Thyroid gland (tissue), 4 donors: Measurements from ENCODE around the gene PLEKHM2. TPM values are rescaled to one million over a fixed set of nuclear protein-coding genes. Genes with fewer than 3 reads are reported as not detected.

Source experiments
- DNase-seq, 2 donors: peaks; one replicate each; pipeline ENCODE4 v3.0.0-alpha.2; 2019
- H3K27ac ChIP-seq, 3 donors: fragments of 200-600 bp; sonication (generic); 1 replicate in 2 of 3; 2 replicates in 1 of 3; pipeline ENCODE4 v1.5.1; 2016 to 2019; ENCODE audit warnings: mild to moderate bottlenecking in 1 of 3, moderate library complexity in 1 of 3
- H3K27me3 ChIP-seq: fragments of 200-600 bp; sonication (generic); one replicate; pipeline ENCODE4 v1.5.1; 2019
- H3K36me3 ChIP-seq, 2 donors: fragments of 200-600 bp; sonication (generic); one replicate each; pipeline ENCODE4 v1.5.1; 2016 to 2019
- H3K4me1 ChIP-seq, 2 donors: fragments of 200-600 bp; sonication (generic); one replicate each; pipeline ENCODE4 v1.5.1; 2017 to 2019
- H3K4me3 ChIP-seq, 3 donors: fragments of 200-600 bp; sonication (generic); replicated peaks in 1 of 3; 1 replicate in 2 of 3; 2 replicates in 1 of 3; pipeline ENCODE4 v1.5.1; 2016; ENCODE audit warnings: mild to moderate bottlenecking in 1 of 3
- H3K9me3 ChIP-seq: fragments of 200-600 bp; sonication (generic); one replicate; pipeline ENCODE4 v1.5.1; 2017
- POLR2A ChIP-seq, 2 donors: fragments of 450-650 bp; IDR thresholded peaks; one replicate each; pipeline ENCODE4 v1.6.1; 2017; ENCODE audit warnings: antibody characterized with exemption in 2 of 2, mild to moderate bottlenecking in 2 of 2, moderate library complexity in 1 of 2
- WGBS, 2 donors: methylation state at CpG; one replicate each; pipeline ENCODE4 v1.1.5; 2017; 5-methylcytosine and 5-hydroxymethylcytosine counted together
- intact Hi-C: fragments of 100-400 bp; cut with DNase I; formaldehyde crosslinking; loops from one replicate; pipeline ENCODE4 v1.15.1; 2023
- total RNA-seq, 4 donors: library from RNA; depleted of rRNA; stranded (reverse); fragments of >200 nt; gene quantifications; one replicate each; pipeline ENCODE4 v1.2.3, GENCODE V29; 2016
- TF ChIP-seq, protein P1 (sequence below), 6 experiments: fragments of 200-600 bp in 3 of 6; fragments of 450-650 bp in 3 of 6; sonication (generic) in 3 of 6; IDR thresholded peaks; one replicate each; pipeline ENCODE4 v1.5.1; 2016 to 2019; ENCODE audit warnings: antibody characterized with exemption in 6 of 6, mild to moderate bottlenecking in 2 of 6, inconsistent platforms in 1 of 6, moderate library complexity in 1 of 6

Gene PLEKHM2
- total RNA-seq, 4 donors from 2014 or later: 38.3 to 48.4 (median 39.4) TPM

DNA sequence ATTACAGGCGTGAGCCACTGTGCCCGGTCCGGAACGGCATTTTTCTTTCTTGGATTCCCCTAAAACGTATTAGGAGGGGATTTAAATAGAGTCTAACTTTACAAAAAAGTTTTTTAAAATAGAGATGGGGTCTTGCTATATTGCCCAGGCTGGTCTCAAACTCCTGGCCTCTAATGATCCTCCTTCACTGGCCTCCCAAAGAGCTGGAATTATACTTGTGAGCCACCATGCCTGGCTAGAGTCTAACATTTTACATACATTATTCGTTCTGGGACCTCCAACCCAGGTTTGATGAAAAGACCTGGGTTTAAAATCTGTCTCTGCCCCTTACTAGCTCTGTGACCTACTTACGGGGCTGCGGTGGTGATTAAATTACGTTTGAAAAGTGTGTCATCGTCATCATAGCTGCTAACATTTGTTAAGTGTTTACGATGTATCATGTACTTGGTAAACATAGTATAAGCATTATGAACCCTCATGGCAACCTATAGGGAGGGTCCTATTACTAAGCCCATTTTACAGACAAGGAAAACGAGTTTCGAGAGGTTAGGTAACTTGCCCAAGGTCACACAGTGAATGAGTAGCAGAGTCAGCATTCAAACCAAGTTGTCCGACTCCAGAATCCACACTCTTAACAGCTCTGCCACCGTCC is 24.5 kb downstream of the PLEKHM2 start:
- no peaks in the 10 kb centered on the region for H3K9me3 ChIP-seq
- no peak for DNase-seq
- no peak overlapping the region for H3K27ac ChIP-seq
- intact Hi-C loops: no loop called here
- TF ChIP-seq POLR2A (IDR thresholded peaks at IDR 0.05): no peak
- TF ChIP-seq, protein P1, sequence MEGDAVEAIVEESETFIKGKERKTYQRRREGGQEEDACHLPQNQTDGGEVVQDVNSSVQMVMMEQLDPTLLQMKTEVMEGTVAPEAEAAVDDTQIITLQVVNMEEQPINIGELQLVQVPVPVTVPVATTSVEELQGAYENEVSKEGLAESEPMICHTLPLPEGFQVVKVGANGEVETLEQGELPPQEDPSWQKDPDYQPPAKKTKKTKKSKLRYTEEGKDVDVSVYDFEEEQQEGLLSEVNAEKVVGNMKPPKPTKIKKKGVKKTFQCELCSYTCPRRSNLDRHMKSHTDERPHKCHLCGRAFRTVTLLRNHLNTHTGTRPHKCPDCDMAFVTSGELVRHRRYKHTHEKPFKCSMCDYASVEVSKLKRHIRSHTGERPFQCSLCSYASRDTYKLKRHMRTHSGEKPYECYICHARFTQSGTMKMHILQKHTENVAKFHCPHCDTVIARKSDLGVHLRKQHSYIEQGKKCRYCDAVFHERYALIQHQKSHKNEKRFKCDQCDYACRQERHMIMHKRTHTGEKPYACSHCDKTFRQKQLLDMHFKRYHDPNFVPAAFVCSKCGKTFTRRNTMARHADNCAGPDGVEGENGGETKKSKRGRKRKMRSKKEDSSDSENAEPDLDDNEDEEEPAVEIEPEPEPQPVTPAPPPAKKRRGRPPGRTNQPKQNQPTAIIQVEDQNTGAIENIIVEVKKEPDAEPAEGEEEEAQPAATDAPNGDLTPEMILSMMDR (IDR thresholded peaks at IDR 0.05): no peak
- H3K4me3 ChIP-seq: no peak overlapping the region
- H3K36me3 ChIP-seq: no peaks in the 10 kb centered on the region
- peaks cover 0 to 23% of the 10 kb centered on the region in 2 donors for H3K4me1 ChIP-seq
- 96 to 97% methylated on average over 15 of the region's 15 CpGs for WGBS, 2 donors
- H3K27me3 ChIP-seq: no peaks in the 10 kb centered on the region

DNA sequence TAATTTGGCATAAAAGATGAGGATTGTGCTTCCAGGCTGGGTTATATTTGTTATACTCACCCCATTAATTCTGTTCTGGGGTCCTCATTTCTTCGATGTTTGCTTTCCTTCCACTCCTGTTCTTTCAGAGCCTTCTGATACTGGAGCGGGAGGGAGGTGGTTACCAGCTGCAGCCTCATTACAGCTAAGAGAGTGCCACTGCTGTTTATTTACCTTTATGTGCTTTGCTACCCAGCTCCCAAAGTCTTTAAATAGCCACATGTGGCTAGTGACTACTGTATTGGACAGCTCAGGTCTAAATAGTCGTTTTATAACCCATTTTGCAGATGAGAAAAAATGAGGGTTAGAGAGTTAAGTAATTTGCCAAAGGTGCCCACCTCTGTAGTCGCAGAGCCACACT is 25.1 kb downstream of the PLEKHM2 start:
- no peaks in the 10 kb centered on the region for H3K36me3 ChIP-seq
- no peak for DNase-seq
- intact Hi-C loops: no loop called here
- H3K4me3 ChIP-seq: no peak overlapping the region
- H3K27ac ChIP-seq: no peak overlapping the region
- TF ChIP-seq, protein P1 (IDR thresholded peaks at IDR 0.05): no peak
- no peak for TF ChIP-seq POLR2A (IDR thresholded peaks at IDR 0.05)
- H3K27me3 ChIP-seq: no peaks in the 10 kb centered on the region
- peaks cover 4 to 21% of the 10 kb centered on the region in 2 donors for H3K4me1 ChIP-seq
- H3K9me3 ChIP-seq: no peaks in the 10 kb centered on the region
- 95 to 97% methylated on average over 4 of the region's 4 CpGs for WGBS, 2 donors

DNA sequence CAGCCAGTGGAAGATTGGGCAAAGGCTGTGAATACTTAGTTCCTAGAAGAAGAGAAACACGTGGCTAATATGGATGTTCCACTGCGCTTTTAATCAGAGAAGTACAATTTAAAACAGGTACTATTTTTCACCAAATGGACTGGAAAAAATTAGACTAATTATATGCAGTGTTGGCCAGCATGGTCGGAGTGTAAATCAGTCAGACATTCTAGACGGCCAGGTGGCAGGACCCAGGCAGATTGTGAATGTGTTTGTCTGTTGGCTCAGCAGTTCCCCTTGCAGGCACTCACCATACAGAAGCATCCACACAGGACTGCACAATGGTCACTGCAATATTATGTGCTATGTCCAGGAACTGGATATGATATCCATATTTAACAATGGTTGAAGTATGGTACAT is 28.0 kb downstream of the PLEKHM2 start:
- intact Hi-C loops: no loop called here
- WGBS, 2 donors: 75 to 94% methylated on average over 4 of the region's 4 CpGs
- no peak for DNase-seq

GRCh38 chr1:15714406-15715136 is 30.5 kb downstream of the PLEKHM2 start:
- intact Hi-C loops: no loop called here

More for the DNA sequence above, 28.0 kb downstream of the PLEKHM2 start:
- Histone ChIP-seq H3K4me1 (peaks cover 15 to 20% of the 10 kb centered on the region in 2 donors), H3K27ac (no peak overlapping the region), H3K4me3 (no peak overlapping the region), H3K9me3 (no peaks in the 10 kb centered on the region), H3K36me3 (peaks cover 9 to 11% of the 10 kb centered on the region in 2 donors), H3K27me3 (no peaks in the 10 kb centered on the region)
- no peak for TF ChIP-seq POLR2A (IDR thresholded peaks at IDR 0.05)
- TF ChIP-seq, protein P1 (IDR thresholded peaks at IDR 0.05): no peak

More at GRCh38 chr1:15714406-15715136, 30.5 kb downstream of the PLEKHM2 start:
- H3K4me3 ChIP-seq: no peak overlapping the region
- 30 to 31% methylated on average over 3 to 4 of the region's 4 CpGs for WGBS, 2 donors
- H3K27me3 ChIP-seq: no peaks in the 10 kb centered on the region
- H3K36me3 ChIP-seq: peaks cover 29 to 31% of the 10 kb centered on the region in 2 donors
- peak overlapping the region in 2 of 3 donors; percentile 41 to 61 for H3K27ac ChIP-seq
- no peaks in the 10 kb centered on the region for H3K9me3 ChIP-seq
- peaks cover 15% of the 10 kb centered on the region in 2 donors for H3K4me1 ChIP-seq
- no peak for TF ChIP-seq POLR2A (IDR thresholded peaks at IDR 0.05)
- TF ChIP-seq, protein P1 (IDR thresholded peaks at IDR 0.05): no peak
- peak; percentile 44 to 53 for DNase-seq
